Mesodermal cell (in vitro differentiated cells): ENCODE measurements around the gene PDSS1.
A peak's percentile ranks its signal among the peaks of the same experiment; 100 is the strongest.
"Not testable (repeated sequence)": the region's sequence is repeated elsewhere in the genome, so short reads cannot be mapped to it uniquely, and the experiment has no call there.

Experiments used
- H3K27ac ChIP-seq: 2 replicates; pipeline ENCODE4 v1.7.0; 2013; ENCODE audit warnings: mild to moderate bottlenecking, low read depth, low read length, moderate library complexity; ENCODE audit not compliant: severe bottlenecking
- H3K36me3 ChIP-seq: 2 replicates; pipeline ENCODE4 v1.7.1; 2013; ENCODE audit warnings: mild to moderate bottlenecking, low read length, moderate library complexity; ENCODE audit not compliant: control insufficient read depth, insufficient read depth
- H3K4me1 ChIP-seq: one replicate; pipeline ENCODE4 v1.7.1; 2013; ENCODE audit warnings: mild to moderate bottlenecking, low read length; ENCODE audit not compliant: insufficient read depth, control insufficient read depth, poor library complexity, severe bottlenecking
- H3K4me3 ChIP-seq: 2 replicates; pipeline ENCODE4 v1.7.0; 2013; ENCODE audit warnings: low read length, control low read depth, mild to moderate bottlenecking; ENCODE audit not compliant: insufficient read depth, poor library complexity, severe bottlenecking; ENCODE audit errors: extremely low read depth
- H3K9me3 ChIP-seq: 2 replicates; pipeline ENCODE4 v1.7.1; 2013; ENCODE audit warnings: mild to moderate bottlenecking, low read length, moderate library complexity; ENCODE audit not compliant: control insufficient read depth
- WGBS, 2 experiments: methylation state at CpG; one replicate each; pipeline ENCODE4 v1.1.5; 2013; ENCODE audit warnings: missing lambda C conversion rate in 2 of 2; ENCODE audit not compliant: insufficient coverage in 2 of 2; 5-methylcytosine and 5-hydroxymethylcytosine counted together

PDSS1 gene

GRCh38 chr10:26681076-26681475 is 16.4 kb upstream of the PDSS1 start:
- Histone ChIP-seq H3K27ac (no peak overlapping the region), H3K36me3 (no peaks in the 10 kb centered on the region), H3K4me1 (no peaks in the 10 kb centered on the region), H3K9me3 (no peaks in the 10 kb centered on the region), H3K4me3 (no peak overlapping the region)
- no CpG with 5 or more reads among the region's 1 CpG for WGBS, 2 experiments

DNA sequence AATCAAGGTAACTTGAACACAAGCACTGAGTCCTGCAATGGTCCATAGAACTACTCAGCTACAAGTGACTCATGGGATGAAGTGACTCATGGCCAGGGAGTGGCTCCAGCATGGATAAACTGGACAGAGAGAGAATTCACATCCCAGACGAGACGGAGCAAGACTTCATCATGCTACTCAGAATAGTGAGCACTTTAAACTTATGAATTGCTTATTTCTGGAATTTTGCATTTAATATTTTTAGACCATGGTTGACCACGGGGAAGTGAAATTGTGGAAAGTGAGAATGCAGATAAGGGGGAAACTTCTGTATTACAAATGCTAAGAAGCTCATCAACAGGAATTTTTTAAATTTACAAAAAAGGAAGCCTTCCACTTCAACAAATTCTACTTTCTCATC is 15.5 kb upstream of the PDSS1 start:
- not testable (repeated sequence) for H3K27ac ChIP-seq, H3K4me3 ChIP-seq, H3K9me3 ChIP-seq, H3K4me1 ChIP-seq, H3K36me3 ChIP-seq
- WGBS, 2 experiments, result no CpG with 5 or more reads among the region's 3 CpGs

- H3K4me3 ChIP-seq, result no peak overlapping the region
- 83 to 87% methylated on average over 2 to 3 of the region's 6 CpGs for WGBS, 2 experiments
- no peaks in the 10 kb centered on the region for H3K9me3 ChIP-seq
- no peaks in the 10 kb centered on the region for H3K4me1 ChIP-seq
- H3K27ac ChIP-seq, result no peak overlapping the region
- H3K36me3 ChIP-seq, result no peaks in the 10 kb centered on the region
These were observed 14.6 kb upstream of the PDSS1 start for GRCh38 chr10:26682931-26683330.

- 38 to 51% methylated on average over 3 to 6 of the region's 6 CpGs for WGBS, 2 experiments
- H3K27ac ChIP-seq, result not testable (repeated sequence)
These were observed 12.7 kb upstream of the PDSS1 start for GRCh38 chr10:26684667-26685264.

GRCh38 chr10:26685441-26685840 is 12.1 kb upstream of the PDSS1 start:
- no peaks in the 10 kb centered on the region for H3K9me3 ChIP-seq
- no peaks in the 10 kb centered on the region for H3K36me3 ChIP-seq
- H3K27ac ChIP-seq, result no peak overlapping the region
- no peaks in the 10 kb centered on the region for H3K4me1 ChIP-seq
- 100% methylated on average over 1 of the region's 3 CpGs; no CpG with 5 or more reads in 1 of the 2 experiments for WGBS, 2 experiments
- no peak overlapping the region for H3K4me3 ChIP-seq

More at GRCh38 chr10:26684667-26685264, 12.7 kb upstream of the PDSS1 start:
- not testable (repeated sequence) for H3K36me3 ChIP-seq, H3K9me3 ChIP-seq, H3K4me3 ChIP-seq, H3K4me1 ChIP-seq

GRCh38 chr10:26689399-26689798 is 8.1 kb upstream of the PDSS1 start:
- no peak overlapping the region for H3K27ac ChIP-seq
- peaks cover 4% of the 10 kb centered on the region for H3K4me1 ChIP-seq
- H3K36me3 ChIP-seq, result no peaks in the 10 kb centered on the region
- no peak overlapping the region for H3K4me3 ChIP-seq
- no peaks in the 10 kb centered on the region for H3K9me3 ChIP-seq
- 87 to 93% methylated on average over 3 of the region's 4 CpGs for whole genome bisulfite sequencing, 2 experiments

DNA sequence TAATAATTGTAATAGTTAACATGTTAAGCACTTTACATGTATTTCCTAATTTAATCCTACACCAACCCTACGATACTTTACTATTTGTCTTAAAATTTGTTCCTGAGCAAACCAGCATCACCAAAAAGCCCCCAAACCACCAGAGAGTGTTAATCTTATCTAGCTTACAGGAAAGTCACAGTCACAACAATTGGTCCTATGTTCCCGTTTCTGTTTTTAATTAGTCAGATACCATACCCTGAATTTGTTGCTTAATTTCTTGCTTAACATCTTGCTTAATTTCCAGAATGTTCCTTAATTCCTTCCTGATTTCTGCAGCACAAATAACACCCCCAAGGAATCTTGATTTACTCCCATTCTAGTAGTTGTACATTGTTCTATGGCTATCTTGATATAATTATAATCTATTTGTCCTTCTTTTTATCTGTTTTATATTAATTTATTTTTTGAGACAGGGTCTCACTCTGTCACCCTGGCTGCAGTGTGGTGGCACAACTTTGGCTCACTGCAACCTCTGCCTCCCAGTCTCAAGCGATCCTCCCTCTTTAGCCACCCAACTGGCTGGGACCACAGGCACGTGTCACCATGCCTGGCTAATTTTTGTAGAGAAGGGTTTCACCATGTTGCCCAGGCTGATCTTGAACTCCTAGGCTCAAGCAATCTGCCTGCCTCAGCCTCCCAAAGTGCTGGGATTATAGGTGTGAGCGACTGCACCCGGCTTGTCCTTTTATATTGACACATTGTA is 6.6 kb upstream of the PDSS1 start:
- 65 to 69% methylated on average over 5 to 6 of the region's 6 CpGs for WGBS, 2 experiments
- Histone ChIP-seq H3K9me3 (no peaks in the 10 kb centered on the region), H3K4me1 (peaks cover 4% of the 10 kb centered on the region), H3K36me3 (no peaks in the 10 kb centered on the region), H3K4me3 (no peak overlapping the region), H3K27ac (no peak overlapping the region)

- not testable (repeated sequence) for H3K27ac ChIP-seq, H3K4me3 ChIP-seq, H3K9me3 ChIP-seq, H3K4me1 ChIP-seq, H3K36me3 ChIP-seq
- WGBS, 2 experiments, result 63 to 91% methylated on average over 1 to 4 of the region's 4 CpGs
These were observed 3.0 kb upstream of the PDSS1 start for GRCh38 chr10:26694536-26694935.

GRCh38 chr10:26696786-26697162 is 727 bp upstream of the PDSS1 start:
- peak overlapping the region; percentile 10 for H3K27ac ChIP-seq

GRCh38 chr10:26697922-26698608 is 564 bp downstream of the PDSS1 start:
- Histone ChIP-seq H3K4me3 (peak overlapping the region; percentile 82), H3K4me1 (peaks cover 4% of the 10 kb centered on the region), H3K27ac (no peak overlapping the region), H3K9me3 (no peaks in the 10 kb centered on the region), H3K36me3 (peaks cover 30% of the 10 kb centered on the region)
- 1 to 2% methylated on average over 28 to 39 of the region's 42 CpGs for WGBS, 2 experiments

More at GRCh38 chr10:26696786-26697162, 727 bp upstream of the PDSS1 start:
- WGBS, 2 experiments, result 23 to 49% methylated on average over 5 of the region's 11 CpGs
- Histone ChIP-seq H3K36me3 (peaks cover 18% of the 10 kb centered on the region), H3K9me3 (no peaks in the 10 kb centered on the region), H3K4me1 (peaks cover 4% of the 10 kb centered on the region), H3K4me3 (peak overlapping the region; percentile 82)

DNA sequence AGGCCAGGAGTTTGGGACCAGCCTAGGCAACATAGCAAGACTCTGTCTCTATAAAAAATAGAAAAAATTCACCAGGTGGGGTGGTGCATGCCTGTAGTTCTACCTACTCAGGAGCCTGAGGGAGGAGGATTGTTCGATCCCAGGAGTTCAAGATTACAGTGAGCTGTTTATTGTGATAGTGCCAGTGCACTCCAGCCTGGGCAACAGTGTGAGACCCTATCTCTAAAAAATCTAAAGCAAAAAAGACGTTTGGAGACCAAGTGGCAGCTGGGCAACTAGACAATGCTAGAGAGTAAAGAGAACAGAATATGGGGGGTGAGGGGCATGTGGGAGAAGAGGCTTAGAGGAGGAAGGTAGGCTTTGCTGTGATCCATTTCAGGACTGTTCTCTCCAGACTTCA is 1.4 kb downstream of the PDSS1 start:
- 75 to 100% methylated on average over 1 to 2 of the region's 2 CpGs for WGBS, 2 experiments
- Histone ChIP-seq H3K36me3 (peaks cover 35% of the 10 kb centered on the region), H3K27ac (no peak overlapping the region), H3K4me1 (peaks cover 4% of the 10 kb centered on the region), H3K4me3 (peak overlapping the region; percentile 82), H3K9me3 (no peaks in the 10 kb centered on the region)
